ENCODE measurements around the gene NCOA6. TPM values are rescaled to one million over a fixed set of nuclear protein-coding genes. Genes with fewer than 3 reads are reported as not detected.
"Not testable (repeated sequence)": the region's sequence is repeated elsewhere in the genome, so short reads cannot be mapped to it uniquely, and the experiment has no call there.

NCOA6 gene
- total RNA-seq, 1 donor from 2014 or later: 17.1 TPM

DNA sequence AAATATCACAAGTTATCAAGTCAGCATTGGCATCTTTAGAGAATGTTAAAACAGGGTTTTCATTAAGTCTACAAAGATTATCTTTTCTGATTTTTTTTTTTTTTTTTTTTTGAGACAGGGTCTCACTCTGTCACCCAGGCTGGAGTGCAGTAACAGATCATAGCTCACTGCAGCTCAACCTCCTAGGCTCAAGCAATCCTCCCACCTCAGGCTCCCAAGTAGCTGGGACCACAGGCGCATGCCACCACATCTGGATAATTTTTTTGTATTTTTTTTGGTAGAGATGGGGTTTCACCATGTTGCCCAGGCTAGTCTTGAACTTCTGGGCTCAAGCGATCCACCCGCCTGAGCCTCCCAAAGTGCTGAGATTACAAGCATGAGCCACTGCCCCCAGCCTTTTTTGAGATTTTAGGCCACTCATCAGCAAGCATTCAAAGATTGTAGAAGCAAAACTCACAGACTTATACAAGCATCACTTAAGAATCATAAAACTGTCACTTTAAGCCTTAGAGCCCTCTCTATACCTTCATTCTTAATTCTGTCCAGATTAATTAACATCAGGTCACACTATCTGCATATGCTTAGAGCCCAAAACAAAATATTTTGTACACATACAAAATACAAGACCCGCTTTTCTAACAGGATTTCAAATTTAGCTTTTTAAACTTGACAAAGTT lies 32.6 kb downstream of the NCOA6 start:
- no peak for ATAC-seq
- DNase-seq: no peak
- intact Hi-C loops (cut with micrococcal nuclease): no loop called here

DNA sequence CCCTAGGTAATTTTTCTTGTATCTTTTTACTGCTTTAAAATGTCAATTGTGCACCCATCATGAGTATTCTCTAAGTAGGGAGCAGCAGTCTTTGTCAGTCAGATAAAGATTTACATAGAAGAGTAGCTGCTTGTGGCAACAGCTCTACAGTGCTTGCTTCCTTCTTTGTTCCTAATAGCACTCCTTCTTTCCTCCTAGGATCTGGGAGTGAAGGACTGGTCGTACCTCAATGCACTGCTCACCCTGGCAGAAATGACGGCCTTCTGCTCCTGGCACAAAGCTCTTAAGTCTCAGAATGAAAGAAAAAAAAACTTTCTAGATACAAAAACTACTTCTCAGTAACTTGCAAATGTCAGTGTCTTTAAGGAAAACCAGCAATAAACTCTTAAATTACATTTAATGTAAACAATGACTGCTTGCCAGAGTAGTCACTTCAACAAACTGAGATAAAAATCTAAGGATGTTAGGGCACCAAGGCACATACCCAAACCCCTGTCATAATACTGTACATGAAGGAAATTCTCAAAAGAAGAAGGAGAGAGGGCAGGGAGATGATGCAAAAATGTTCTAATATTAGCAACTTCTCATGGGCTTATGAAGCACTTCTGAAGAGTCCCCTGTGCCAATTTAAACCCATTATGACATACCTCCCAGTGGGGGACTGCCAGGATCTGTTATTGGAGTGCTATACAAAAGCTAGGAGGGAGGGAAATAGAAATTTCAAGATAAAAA lies 34.0 kb downstream of the NCOA6 start:
- peak; percentile 90 for ATAC-seq
- intact Hi-C loops (cut with micrococcal nuclease): no loop called here

DNA sequence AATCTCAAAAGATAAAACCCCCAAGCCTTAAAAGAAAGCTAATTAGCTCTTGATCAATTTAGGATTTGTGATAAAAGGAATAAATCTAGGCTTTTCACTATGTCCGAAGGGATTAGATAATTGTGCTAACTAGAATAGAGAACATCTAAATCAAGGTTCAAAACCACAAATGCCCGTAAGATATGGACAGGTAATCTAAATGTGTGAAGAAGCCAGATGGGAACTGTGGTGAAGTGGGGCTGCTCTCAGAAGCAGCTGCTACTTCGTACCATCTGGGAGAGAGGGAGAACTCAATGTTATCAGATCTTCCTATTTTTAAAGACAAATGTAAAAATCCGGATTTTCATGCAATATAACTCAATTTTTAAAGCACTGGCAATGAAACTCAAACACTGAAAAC lies 44.2 kb downstream of the NCOA6 start:
- intact Hi-C loops (cut with micrococcal nuclease): no loop called here
- no peak for ATAC-seq
- no peak for DNase-seq

More for the DNA sequence above, 34.0 kb downstream of the NCOA6 start:
- DNase-seq: no peak

DNA sequence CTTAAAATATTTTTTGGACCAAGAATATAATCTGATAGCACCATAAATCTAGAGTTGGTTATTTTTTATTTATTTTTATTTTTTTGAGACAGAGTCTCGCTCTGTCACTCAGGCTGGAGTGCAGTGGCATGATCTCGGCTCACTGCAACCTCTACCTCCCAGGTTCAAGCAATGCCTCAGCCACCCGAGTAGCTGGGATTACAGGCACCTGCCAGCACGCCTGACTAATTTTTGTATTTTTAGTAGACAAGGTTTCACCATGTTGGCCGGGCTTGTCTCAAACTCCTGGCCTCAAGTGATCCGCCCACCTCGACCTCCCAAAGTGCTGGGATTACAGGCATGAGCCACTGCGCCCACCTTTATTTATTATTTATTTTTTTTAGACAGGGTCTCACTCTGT lies 45.2 kb downstream of the NCOA6 start:
- DNase-seq; ATAC-seq; intact Hi-C loops (cut with micrococcal nuclease): not testable (repeated sequence)

DNA sequence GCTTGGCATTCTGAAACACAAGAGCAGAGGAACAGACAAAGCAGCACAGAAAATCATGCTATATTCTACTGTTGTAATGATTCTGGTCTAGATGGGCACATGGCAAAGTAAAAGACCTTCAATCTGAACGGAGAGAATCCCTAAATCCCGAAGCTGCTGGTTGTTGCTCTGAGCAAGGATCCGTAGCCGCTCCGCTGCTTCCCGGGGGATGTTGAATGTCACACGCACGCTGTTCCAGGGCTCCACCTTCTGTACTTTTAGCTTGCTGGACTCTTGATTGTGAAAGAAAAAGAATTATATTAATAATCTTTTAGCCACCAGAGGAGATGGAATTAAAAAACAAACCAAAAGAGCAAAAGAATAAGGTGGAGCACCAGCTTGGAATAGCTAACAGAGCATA lies 49.3 kb downstream of the NCOA6 start:
- DNase-seq (no peak), ATAC-seq (no peak)
- intact Hi-C loops (cut with micrococcal nuclease): no loop called here

DNA sequence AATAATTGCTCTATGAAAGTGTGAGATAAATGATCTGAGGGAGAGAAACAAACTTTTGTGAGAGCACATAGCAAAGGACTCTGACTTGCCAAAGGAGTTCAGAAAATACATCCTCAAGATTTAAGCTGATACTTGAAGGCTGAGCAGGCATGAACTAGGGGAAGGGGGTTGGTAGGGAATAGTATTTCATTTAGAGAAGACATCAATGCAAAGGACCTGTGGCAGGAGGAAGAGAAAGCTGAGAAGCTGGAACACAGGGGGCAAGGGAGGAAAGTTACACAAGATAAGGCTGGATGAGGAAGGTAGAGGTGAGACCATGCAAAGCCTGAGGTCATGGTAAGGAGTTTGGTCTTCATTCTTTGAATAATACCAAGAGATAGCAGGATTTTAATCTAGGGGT lies 50.6 kb downstream of the NCOA6 start:
- DNase-seq (no peak), ATAC-seq (no peak)
- intact Hi-C loops (cut with micrococcal nuclease): no loop called here

DNA sequence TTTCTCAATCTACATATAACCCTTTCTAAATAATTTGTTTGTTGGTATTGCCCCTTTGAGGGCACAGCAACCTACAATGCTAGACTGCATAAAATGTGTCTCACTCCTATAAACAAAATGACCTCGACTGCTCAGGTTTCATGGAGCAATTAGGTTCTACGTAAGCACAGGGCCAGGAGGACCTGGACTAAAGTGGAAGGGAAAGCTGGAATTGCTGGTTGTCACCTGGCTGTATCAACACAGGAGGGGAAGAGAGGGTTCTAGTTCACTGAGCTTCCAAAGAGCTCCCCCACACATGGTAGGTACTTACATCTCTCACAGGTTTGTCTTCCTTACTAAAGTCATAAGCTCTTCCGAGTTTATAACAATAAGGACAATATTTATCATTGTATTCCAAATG lies 51.0 kb downstream of the NCOA6 start:
- intact Hi-C loops (cut with micrococcal nuclease): no loop called here
- DNase-seq (no peak), ATAC-seq (no peak)

DNA sequence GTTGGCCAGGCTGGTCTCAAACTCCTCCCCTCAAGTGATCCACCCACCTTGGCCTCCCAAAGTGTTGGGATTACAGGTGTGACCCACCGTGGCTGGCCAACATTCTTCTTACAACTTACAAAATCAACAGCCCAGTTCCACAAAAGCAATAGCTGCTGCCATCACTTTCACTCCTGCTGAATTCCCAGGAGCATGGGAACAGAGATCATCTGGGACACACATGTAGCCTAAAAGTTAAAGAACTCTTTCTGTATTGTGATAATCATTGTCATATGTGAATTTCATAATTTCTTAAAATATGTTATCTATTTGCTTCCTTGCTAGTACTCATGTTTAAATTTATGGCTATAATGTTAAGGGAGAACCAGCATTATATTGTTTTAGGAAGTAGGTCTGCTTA lies 51.7 kb downstream of the NCOA6 start:
- ATAC-seq: no peak
- intact Hi-C loops (cut with micrococcal nuclease): no loop called here
- no peak for DNase-seq

DNA sequence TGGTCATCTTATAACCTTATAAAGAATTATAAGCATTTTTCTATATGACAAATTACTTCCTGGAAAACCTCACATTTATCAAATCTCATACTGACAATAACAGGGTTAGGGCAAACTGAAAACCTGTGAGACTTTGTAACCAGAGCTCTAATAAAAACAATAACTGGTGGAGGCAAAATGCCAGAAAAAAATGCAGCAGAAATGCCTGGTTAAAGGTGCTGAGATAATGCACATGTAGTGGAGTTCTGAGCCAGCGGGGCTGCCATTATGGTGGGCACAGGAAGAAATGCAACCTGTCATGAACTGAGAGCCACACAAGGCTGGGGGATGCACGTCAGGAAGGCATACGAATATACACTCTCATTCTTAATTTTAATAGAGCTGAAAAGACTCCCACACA lies 53.0 kb downstream of the NCOA6 start:
- intact Hi-C loops (cut with micrococcal nuclease): no loop called here
- no peak for ATAC-seq

DNA sequence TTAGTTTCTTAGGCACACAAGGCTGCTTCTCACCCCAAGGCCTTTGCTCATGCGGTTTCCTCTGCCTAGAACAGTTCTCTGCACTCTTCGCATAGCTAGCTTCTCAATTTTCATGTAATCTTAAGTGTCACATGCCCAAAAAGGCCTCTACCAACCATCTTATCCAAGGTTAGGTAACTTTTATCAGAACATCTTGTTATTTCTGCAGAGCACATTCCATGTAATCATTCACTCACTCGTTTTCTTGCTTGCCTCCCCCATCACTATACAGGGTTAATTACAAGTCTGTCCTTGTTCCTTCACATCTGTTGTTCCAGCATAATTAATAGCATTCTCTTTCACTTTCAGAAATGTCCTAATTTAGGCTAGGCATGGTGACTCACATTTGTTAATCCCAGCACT lies 53.8 kb downstream of the NCOA6 start:
- no peak for ATAC-seq

More for the DNA sequence above, 53.0 kb downstream of the NCOA6 start:
- no peak for DNase-seq

DNA sequence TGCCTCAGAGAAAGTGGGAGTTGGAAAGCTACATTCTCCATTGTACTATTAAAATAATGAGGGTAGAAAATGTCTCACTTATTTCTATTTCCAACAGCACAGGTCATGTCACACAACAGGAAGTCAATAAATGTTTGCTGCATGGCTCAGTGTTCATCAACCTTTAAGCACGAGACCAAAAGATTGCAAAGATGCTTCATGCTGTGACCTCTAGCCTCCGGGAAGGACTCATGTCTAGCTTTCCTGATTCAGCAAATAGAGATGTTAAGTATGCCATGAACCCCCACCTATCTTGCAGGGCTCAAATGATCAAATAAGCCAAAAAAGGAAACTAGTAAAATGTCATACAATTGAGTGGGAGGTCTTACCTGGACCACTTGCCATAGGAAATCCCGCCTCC lies 57.4 kb downstream of the NCOA6 start:
- intact Hi-C loops (cut with micrococcal nuclease): no loop called here
- no peak for ATAC-seq

More for the DNA sequence above, 53.8 kb downstream of the NCOA6 start:
- no peak for DNase-seq
- intact Hi-C loops (cut with micrococcal nuclease): no loop called here

DNA sequence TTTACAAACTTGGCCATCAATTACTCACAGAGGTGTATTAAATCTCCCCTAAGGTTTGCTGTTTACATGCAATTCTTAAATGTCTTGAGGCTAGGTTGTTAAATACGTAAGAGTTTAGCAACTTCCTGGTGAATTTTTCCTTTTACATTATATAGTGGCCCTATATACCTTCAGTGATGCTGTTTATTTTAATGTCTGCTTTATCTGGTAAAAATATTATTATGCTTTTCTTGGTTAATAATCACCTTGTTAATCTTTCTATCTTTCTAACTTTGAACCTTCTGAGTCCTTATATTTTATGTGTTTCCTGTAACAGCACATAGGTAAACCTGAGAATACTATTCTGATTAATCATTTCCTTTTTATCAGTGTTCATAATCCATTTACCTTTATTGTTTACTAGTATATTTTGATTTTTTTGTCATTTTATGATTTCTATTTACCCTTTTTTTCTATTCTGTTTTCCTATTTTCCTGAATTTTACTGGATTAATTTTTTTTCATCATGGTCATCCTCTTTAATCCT lies 63.4 kb downstream of the NCOA6 start:
- intact Hi-C loops (cut with micrococcal nuclease): no loop called here
- ATAC-seq (no peak), DNase-seq (no peak)

More for the DNA sequence above, 57.4 kb downstream of the NCOA6 start:
- no peak for DNase-seq

DNA sequence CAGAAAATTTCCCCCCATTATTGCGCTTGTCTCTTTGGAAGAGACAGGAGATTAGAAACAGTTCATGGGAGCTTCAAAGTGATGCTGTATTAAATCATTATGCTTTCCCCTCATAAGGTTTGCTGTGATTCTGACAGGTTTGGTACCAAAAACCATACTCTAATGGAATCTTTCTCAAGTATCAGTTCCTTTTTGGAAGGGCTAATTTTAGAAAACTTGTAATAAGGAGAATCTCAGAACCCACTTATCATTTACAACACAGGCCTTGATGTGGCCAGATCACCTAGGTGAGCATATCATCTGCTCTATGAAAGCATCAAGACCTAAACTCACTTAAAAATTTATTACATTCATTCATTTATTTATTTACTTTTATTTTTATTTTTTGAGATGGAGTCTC lies 70.1 kb downstream of the NCOA6 start:
- intact Hi-C loops (cut with micrococcal nuclease): no loop called here
- ATAC-seq (no peak), DNase-seq (no peak)

DNA sequence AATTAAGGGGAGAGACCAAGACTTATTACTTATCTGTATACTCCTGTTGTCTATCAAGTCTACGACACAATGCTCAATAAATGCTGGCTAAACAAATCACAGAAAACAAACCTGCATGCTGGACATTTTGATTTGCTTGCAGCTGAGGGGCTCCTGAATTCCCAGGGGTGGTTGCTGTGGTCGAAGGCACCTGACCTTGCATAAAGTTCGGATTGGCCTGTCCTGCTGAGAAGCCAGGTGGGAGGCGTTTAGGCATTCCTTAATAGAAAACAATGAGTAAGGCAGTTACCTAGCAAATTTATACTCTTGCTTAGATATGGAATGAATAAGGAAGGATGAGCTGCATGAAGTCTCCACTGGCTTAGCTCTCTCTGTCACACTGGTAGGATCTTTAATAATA lies 70.8 kb downstream of the NCOA6 start:
- intact Hi-C loops (cut with micrococcal nuclease): no loop called here
- DNase-seq: no peak
- no peak for ATAC-seq

DNA sequence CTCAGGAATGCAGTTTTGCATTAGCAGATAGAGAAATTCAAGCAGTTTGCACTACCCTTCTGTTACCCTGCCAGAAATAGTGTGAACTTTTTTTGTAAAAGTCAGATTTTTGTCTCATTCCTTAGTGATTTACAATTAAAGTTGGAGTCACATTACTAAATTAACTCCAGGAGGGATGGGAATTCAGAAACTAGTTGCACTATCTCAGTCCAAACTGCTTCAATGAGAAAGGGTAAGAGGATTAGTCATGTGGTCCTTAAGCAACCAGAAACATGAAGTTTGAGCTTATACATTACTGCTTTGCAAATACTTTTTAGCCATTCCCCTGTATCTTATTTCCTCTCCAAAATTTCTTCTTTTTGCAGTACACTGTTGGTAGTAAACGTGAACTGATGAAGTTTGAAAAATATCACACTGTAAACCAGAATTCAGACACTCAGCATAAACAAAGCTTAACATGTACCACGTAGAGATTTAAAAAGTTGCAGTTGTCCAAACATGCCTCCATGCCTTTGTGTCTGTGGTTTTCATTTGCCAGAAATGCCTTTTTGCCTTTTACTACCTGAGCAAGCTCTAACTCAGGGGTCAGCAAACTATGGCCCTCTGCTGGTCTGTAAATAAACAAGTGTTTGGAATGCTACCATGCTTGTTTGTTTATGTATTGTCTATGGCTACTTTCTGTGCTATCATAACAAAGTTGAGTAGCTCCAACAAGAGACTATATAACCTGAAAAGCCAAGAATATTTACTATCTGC lies 71.6 kb downstream of the NCOA6 start:
- intact Hi-C loops (cut with micrococcal nuclease): no loop called here
- no peak for ATAC-seq
- no peak for DNase-seq

DNA sequence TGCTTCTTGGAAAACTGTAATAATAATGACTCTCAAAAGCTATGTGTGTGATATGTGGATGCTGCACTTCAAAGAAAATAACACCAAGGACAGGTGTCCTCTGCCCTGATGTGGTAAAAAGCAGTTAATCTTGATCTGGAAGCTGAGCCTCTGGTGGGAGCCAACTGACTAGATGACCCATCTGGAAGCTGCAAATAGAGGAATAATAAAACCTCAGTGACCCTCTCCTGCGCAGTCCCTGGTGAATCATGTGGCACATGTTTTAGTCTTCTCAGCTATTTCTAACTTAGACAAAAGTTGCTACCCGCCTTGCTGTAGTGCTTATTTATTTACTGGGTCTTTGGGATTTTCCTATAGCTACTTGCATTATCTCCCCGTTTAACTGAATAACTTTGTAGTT lies 74.0 kb downstream of the NCOA6 start:
- DNase-seq (no peak), ATAC-seq (no peak)
- intact Hi-C loops (cut with micrococcal nuclease): no loop called here

DNA sequence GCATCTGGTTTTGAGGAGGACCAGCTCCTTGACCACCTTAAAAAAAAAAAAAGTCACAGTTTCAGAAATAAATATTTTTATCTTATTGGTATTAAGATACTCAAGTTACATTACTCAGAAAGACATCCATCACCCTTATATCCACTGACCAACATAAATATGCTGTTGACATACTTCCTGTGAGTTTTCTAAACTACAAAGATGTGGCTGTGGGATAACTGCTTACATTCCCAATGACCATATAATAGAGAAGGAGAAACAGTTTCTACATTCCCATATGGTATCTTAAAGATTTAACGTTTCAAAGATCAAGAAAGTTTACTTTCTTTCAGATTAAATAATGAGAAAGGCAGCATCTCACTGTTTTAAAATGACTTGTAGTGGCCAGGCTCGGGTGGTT lies 75.0 kb downstream of the NCOA6 start:
- no peak for ATAC-seq
- no peak for DNase-seq
- intact Hi-C loops (cut with micrococcal nuclease): no loop called here

DNA sequence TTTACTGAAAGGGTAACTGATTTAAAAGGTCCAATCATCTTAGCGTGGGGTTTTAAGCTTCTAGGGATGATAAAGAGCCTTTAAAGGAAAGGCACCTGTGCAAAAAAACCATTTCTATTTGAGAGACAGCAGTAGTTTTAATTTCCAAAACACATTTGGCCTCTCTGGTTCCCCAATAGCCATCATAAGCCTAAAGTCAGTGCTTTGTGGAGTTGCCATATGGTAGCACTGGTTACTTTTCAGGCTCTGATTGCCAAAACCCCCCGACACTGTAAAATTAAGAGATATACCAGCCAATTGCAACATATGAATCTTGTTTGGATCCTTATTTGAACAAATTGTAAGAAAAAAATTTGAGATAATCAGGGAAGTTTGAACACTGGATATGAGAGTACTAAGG lies 76.7 kb downstream of the NCOA6 start:
- intact Hi-C loops (cut with micrococcal nuclease): no loop called here
- DNase-seq (no peak), ATAC-seq (no peak)

DNA sequence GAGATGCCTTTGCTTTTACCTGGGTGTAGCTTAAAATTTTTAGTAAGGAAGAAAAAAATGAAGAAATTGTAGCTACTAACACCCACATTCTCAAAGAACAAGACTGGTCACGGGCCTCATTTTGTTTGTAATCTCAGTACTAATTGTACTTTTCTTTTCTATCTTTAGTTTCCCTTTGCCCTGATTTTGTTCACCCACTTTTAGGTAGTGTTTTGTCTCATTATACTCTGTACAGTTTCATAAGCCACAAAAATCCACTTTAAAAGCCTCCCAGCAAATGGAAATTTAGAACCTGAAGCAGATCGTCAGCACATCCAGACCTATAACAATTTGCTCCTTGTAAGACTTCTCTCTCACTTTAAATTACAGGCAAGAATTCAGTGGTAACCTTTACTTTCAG lies 78.0 kb downstream of the NCOA6 start:
- intact Hi-C loops (cut with micrococcal nuclease): no loop called here
- DNase-seq: no peak
- no peak for ATAC-seq

DNA sequence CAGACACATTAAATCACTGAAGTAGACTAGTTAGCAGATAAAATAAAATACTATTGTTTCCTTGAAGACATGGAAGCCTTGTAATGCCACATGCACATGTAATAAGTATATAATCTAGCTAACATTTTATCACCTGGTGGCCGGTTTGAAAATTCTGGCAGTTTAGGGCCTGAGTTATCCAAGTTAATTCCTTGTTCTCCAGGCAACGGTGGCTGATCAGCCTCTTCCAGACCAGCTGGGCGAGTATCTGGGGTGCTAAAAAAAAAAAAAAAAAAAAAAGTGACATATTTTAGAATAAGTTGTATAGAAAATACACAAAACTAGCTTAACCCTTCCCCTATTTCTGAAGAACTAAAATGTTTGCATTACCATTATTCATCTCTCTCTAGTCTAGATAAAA lies 78.8 kb downstream of the NCOA6 start:
- DNase-seq (no peak), ATAC-seq (no peak)
- intact Hi-C loops (cut with micrococcal nuclease): no loop called here

All from left ventricle myocardium superior (tissue), 1 donor.